Ovary (tissue), 9 donors: ENCODE data around the gene TBCE. TPM values are rescaled to one million over a fixed set of nuclear protein-coding genes. Genes with fewer than 3 reads are reported as not detected.

ENCODE experiments used
- DNase-seq, 5 donors: peaks; one replicate each; pipeline ENCODE4 v3.0.0-alpha.2; 2019 to 2020
- H3K27ac ChIP-seq, 2 donors: fragments of 200-600 bp; one replicate each; pipeline versions ENCODE4 v1.5.1 to v1.8.0; 2019 to 2022
- H3K27me3 ChIP-seq: fragments of 200-600 bp; one replicate; pipeline ENCODE4 v1.8.0; 2022
- H3K36me3 ChIP-seq: fragments of 200-600 bp; sonication (generic); one replicate; pipeline ENCODE4 v1.5.1; 2019
- H3K4me1 ChIP-seq: one replicate; pipeline ENCODE4 v1.8.1; 2013; ENCODE audit warnings: mild to moderate bottlenecking, moderate library complexity; ENCODE audit not compliant: insufficient read depth
- H3K4me3 ChIP-seq: fragments of 200-600 bp; sonication (generic); one replicate; pipeline ENCODE4 v1.5.1; 2017
- H3K9me3 ChIP-seq, 2 donors: fragments of 200-600 bp in 1 of 2; sonication (generic) in 1 of 2; one replicate each; pipeline versions ENCODE4 v1.5.1 to v1.8.1; 2013 to 2019; ENCODE audit warnings: mild to moderate bottlenecking in 1 of 2, moderate library complexity in 1 of 2
- CTCF ChIP-seq, 3 donors: fragments of 450-650 bp in 2 of 3; fragments of 200-600 bp in 1 of 3; IDR thresholded peaks; one replicate each; pipeline versions ENCODE4 v1.5.1 to v1.8.0; 2016 to 2022; ENCODE audit warnings: antibody characterized with exemption in 3 of 3, mild to moderate bottlenecking in 1 of 3
- EP300 ChIP-seq: sonication (generic); formaldehyde crosslinking; IDR thresholded peaks from one replicate; pipeline ENCODE4 v1.6.1; 2017; ENCODE audit warnings: antibody characterized with exemption
- POLR2A ChIP-seq: fragments of 450-650 bp; IDR thresholded peaks from one replicate; pipeline ENCODE4 v1.6.1; 2017; ENCODE audit warnings: antibody characterized with exemption, mild to moderate bottlenecking, moderate library complexity
- WGBS, 3 donors: extraction: QIAGEN DNeasy Blood & Tissue Kit in 1 of 3; methylation state at CpG; one replicate each; pipeline versions ENCODE4 v1.1.5 to v1.1.7; 2013 to 2017; 5-methylcytosine and 5-hydroxymethylcytosine counted together
- intact Hi-C, 4 donors: fragments of 100-400 bp; cut with DNase I; formaldehyde crosslinking; loops; one replicate each; pipeline versions ENCODE4 v1.11.0 to v1.15.1; 2022 to 2023
- polyA plus RNA-seq, 2 donors: library from polyadenylated mRNA; stranded (reverse); fragments of 200-250 nt in 1 of 2; fragments of 350-450 nt in 1 of 2; fragmentation: Illumina TruSeq in 1 of 2; extraction: RNeasy Lipid Tissue Mini Kit (QIAGEN cat#74804) in 1 of 2; gene quantifications; one replicate each; pipeline ENCODE4 v1.2.3, GENCODE V29; 2013 to 2014
- total RNA-seq, 7 donors: library from RNA; depleted of rRNA in 2 of 7; stranded (reverse); fragments of >200 nt in 2 of 7; fragmentation: NEBNext Ultra II Directional in 3 of 7; extraction: Animal tissue kit (Norgen Biotek cat#: 25700) in 3 of 7; gene quantifications; one replicate each; pipeline versions ENCODE4 v1.1.0 to v1.2.4, GENCODE V29; 2016 to 2023
- donor health status: DM: no; HTN: no; CAD: no; lungs with moderate emphysema.
- donor health status: DM: no; HTN: no; CAD: no.
- donor health status: Bipolar disorder and iron deficiency.
- donor health status: DM: yes; HTN: yes; CAD: no.
- donor health status: DM: no; HTN: no; CAD: no.
- donor health status: DM: yes; HTN: yes; CAD: no.

TBCE gene
- total and polyA plus RNA-seq, 9 donors: 11.8 to 25.5 (median 22.8) TPM

GRCh38 chr1:235325139-235325538 is 42.1 kb upstream of the TBCE start:
- no peaks in the 10 kb centered on the region for H3K27me3 ChIP-seq
- no peak for DNase-seq
- H3K9me3 ChIP-seq: no peaks in the 10 kb centered on the region
- H3K4me1 ChIP-seq: peaks cover 10% of the 10 kb centered on the region
- TF ChIP-seq CTCF (IDR thresholded peaks at IDR 0.05) (no peak), EP300 (no peak), POLR2A (no peak)
- no peak overlapping the region for H3K4me3 ChIP-seq
- H3K36me3 ChIP-seq: no peaks in the 10 kb centered on the region
- no peak overlapping the region for H3K27ac ChIP-seq
- intact Hi-C loops: no loop called here
- 7 to 12% (median 10%) methylated on average over 3 of the region's 3 CpGs for WGBS, 3 donors

- no peak for DNase-seq
- H3K4me1 ChIP-seq: peaks cover 9% of the 10 kb centered on the region
- no peak overlapping the region for H3K27ac ChIP-seq
- 18 to 22% (median 20%) methylated on average over 2 of the region's 2 CpGs for WGBS, 3 donors
- peak overlapping the region; percentile 89 for H3K4me3 ChIP-seq
- H3K9me3 ChIP-seq: no peaks in the 10 kb centered on the region
- no peaks in the 10 kb centered on the region for H3K36me3 ChIP-seq
- no peak for TF ChIP-seq CTCF (IDR thresholded peaks at IDR 0.05)
- no peak for TF ChIP-seq POLR2A
- TF ChIP-seq EP300: no peak
- intact Hi-C loops: no loop called here
- no peaks in the 10 kb centered on the region for H3K27me3 ChIP-seq
Measured at GRCh38 chr1:235325854-235326253, 41.4 kb upstream of the TBCE start.

- TF ChIP-seq EP300 (no peak), CTCF (IDR thresholded peaks at IDR 0.05) (no peak), POLR2A (no peak)
- H3K27ac ChIP-seq: peak overlapping the region; percentile 82 to 95
- no peaks in the 10 kb centered on the region for H3K27me3 ChIP-seq
- intact Hi-C loops: no loop called here
- H3K4me3 ChIP-seq: peak overlapping the region; percentile 89
- peaks cover 9% of the 10 kb centered on the region for H3K4me1 ChIP-seq
- WGBS, 3 donors: 0 to 1% (median 0%) methylated on average over 37 to 78 of the region's 78 CpGs
- DNase-seq: peak; percentile 12 to 71 (median 62)
- no peaks in the 10 kb centered on the region for H3K36me3 ChIP-seq
- H3K9me3 ChIP-seq: no peaks in the 10 kb centered on the region
Measured at GRCh38 chr1:235326719-235327558, 40.3 kb upstream of the TBCE start.

- WGBS, 3 donors: 0% methylated on average over 30 to 58 of the region's 58 CpGs
- peak in 4 of 5 donors; percentile 86 to 91 (median 90) for DNase-seq
Measured at GRCh38 chr1:235327559-235328270, 39.5 kb upstream of the TBCE start, which contains the start of gene ARID4B. TSS of gene ARID4B (minus strand) at chr1:235328179. CDS start at chr1:235326919, 1,260 bp downstream.

More at GRCh38 chr1:235327559-235328270, 39.5 kb upstream of the TBCE start, which contains the start of gene ARID4B:
- intact Hi-C loops: no loop called here
- Histone ChIP-seq H3K27ac (peak within 1 kb of the TSS; percentile 82 to 95), H3K27me3 (no peaks in the 10 kb centered on the region), H3K4me3 (peak within 1 kb of the TSS; percentile 89), H3K9me3 (no peaks in the 10 kb centered on the region), H3K4me1 (peaks cover 9% of the 10 kb centered on the region), H3K36me3 (no peaks in the 10 kb centered on the region)
- peak; percentile 84 for TF ChIP-seq POLR2A
- TF ChIP-seq EP300: no peak
